Measurements from ENCODE around the gene IL3RA.
"Not testable (repeated sequence)": the region's sequence is repeated elsewhere in the genome, so short reads cannot be mapped to it uniquely, and the experiment has no call there.

The IL3RA gene

GRCh38 chrX:1403228-1403627, 66.6 kb downstream of the IL3RA start:
- no peak for DNase-seq (ENCODE audit: low read depth)
- no peak for TF ChIP-seq CTCF (conservative IDR thresholded peaks at IDR 0.05; ENCODE audit: low read depth, low read length)
- no peak overlapping the region for H3K4me3 ChIP-seq (ENCODE audit: low read length)

DNA sequence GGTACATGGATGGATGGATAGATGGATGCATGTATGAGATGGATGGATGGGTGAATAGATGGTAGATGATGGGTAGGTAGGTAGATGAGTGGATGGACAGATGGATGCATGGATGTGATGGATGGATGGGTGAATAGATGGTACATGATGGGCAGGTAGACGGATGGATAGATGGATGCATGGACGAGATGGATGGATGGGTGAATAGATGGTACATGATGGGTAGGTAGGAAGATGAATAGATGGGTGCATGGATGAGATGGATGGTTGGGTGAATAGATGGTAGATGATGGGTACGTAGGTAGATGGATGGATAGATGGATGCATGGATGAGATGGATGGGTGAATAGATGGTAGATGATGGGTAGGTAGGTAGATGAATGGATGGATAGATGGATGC, 67.3 kb downstream of the IL3RA start:
- not testable (repeated sequence) for DNase-seq (ENCODE audit: low read depth)

DNA sequence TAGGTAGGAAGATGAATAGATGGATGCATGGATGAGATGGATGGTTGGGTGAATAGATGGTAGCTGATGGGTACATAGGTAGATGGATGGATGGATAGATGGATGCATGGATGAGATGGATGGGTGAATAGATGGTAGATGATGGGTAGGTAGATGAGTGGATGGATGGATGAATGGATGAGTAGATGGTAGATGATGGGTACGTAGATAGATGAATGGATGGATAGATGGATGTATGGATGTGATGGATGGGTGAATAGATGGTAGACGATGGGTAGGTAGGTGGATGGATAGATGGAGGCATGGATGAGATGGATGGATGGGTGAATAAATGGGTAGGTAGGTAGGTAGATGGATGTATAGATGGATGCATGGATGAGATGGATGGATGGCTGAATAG, 69.2 kb downstream of the IL3RA start:
- not testable (repeated sequence) for DNase-seq (ENCODE audit: low read depth); H3K4me3 ChIP-seq (ENCODE audit: low read length)

More for the DNA sequence above, 67.3 kb downstream of the IL3RA start:
- H3K4me3 ChIP-seq (ENCODE audit: low read length) = not testable (repeated sequence)

DNA sequence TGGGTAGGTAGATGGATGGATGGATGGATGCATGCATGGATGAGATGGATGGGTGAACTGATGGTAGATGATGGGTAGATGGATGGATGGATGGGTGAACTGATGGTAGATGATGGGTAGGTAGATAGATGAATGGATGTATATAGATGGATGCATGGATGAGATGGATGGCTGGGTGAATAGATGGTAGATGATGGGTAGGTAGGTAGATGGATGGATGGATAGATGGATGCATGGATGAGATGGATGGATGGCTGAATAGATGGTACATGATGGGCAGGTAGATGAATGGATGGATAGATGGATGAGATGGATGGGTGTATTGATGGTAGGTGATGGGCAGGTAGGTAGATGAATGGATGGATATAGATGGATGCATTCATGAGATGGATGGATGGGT, 70.5 kb downstream of the IL3RA start:
- TF ChIP-seq CTCF (conservative IDR thresholded peaks at IDR 0.05; ENCODE audit: low read depth, low read length) = no peak
- no peak for DNase-seq (ENCODE audit: low read depth)
- H3K4me3 ChIP-seq (ENCODE audit: low read length) = no peak overlapping the region

DNA sequence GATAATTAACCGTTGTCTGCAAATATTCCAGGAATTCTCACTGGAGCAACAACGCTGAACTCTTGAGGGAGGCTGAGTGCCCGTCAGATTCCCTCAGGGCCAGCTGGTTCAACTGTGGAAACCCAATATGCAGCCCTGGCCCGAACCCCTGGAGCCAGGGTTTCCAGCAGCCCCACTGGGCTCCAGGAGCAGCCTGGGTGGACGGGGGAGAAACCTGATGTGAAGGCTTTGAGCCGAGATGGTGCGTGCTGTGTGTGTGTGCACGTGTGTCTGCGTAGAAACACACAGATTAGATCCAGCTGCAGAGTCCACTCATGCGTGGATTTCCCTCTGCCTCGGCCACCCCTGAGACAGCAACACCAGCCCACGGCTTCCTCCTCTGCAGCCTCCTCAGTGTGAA, 74.7 kb downstream of the IL3RA start:
- DNase-seq (ENCODE audit: low read depth) = no peak
- no peak overlapping the region for H3K4me3 ChIP-seq (ENCODE audit: low read length)
- no peak for TF ChIP-seq CTCF (conservative IDR thresholded peaks at IDR 0.05; ENCODE audit: low read depth, low read length)

DNA sequence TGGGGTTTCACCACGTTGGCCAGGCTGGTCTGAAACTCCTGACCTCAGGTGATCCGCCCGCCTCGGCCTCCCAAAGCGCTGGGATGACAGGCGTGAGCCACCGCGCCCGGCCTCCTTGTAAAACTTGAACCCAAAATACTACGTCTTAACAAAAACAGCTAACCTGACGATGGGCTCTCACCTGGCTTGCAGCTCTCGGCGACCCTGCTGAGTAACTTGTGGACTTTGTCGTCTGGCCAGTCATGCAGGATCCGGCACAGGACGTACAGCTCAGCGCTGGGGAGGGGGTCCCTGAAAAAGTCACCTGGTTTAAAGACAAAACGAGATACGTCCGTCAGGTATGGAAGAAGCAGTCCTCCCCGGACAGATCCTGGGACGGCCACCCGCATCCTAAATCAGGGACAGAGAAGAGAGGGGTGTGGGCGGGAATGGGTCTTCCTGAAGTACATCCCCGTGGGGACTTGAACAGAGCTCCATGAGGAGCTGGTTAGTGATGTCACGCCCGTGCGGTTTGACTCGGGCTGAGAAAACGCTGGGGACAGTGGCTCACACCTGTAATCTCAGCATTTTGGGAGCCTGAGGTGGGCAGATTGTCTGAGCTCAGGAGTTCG, 76.1 kb downstream of the IL3RA start:
- DNase-seq (ENCODE audit: low read depth) = no peak
- no peak overlapping the region for H3K4me3 ChIP-seq (ENCODE audit: low read length)
- TF ChIP-seq CTCF (conservative IDR thresholded peaks at IDR 0.05; ENCODE audit: low read depth, low read length) = no peak

GRCh38 chrX:1416327-1416784, 79.8 kb downstream of the IL3RA start:
- DNase-seq (ENCODE audit: low read depth) = no peak
- TF ChIP-seq CTCF (conservative IDR thresholded peaks at IDR 0.05; ENCODE audit: low read depth, low read length) = no peak
- H3K4me3 ChIP-seq (ENCODE audit: low read length) = no peak overlapping the region

DNA sequence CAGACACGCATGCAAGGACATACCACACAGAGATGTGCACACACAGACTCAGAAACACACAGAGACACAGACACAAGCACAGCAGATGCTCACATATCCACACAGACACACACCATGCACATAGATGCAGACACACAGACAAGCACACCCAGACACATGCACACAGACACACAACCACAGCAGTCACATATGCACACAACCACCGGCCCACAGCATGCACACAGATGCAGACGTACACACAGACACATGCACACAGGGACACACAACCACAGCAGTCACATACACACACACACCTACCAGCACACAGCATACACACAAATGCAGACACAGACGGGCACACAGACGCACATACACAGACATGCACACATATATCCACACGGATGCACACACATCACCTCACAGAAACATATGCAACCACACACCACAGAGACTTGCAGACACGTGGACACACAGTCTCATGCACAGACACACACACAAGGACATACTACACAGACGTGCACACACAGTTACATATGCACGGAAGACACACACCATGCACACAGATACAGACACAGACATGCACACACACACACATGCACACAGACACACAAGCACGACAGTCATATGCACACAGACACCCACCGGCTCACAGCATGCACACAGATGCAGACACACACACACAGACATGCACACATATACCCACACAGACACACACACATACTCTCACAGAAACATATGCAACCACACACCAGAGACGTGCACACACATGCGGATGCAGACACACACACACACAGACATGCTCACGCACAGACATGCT, 80.6 kb downstream of the IL3RA start:
- TF ChIP-seq CTCF (conservative IDR thresholded peaks at IDR 0.05; ENCODE audit: low read depth, low read length) = no peak
- H3K4me3 ChIP-seq (ENCODE audit: low read length) = no peak overlapping the region
- DNase-seq (ENCODE audit: low read depth) = no peak
